ENCODE data around the gene CDON. TPM values are rescaled to one million over a fixed set of nuclear protein-coding genes. Genes with fewer than 3 reads are reported as not detected.
A peak's percentile ranks its signal among the peaks of the same experiment; 100 is the strongest.

Gene CDON
- total and polyA plus RNA-seq, 2 of the 13 experiments (the other 11 are each of a cell fraction or from before 2014, with no cell fraction given), result 9.6 to 12.8 TPM

DNA sequence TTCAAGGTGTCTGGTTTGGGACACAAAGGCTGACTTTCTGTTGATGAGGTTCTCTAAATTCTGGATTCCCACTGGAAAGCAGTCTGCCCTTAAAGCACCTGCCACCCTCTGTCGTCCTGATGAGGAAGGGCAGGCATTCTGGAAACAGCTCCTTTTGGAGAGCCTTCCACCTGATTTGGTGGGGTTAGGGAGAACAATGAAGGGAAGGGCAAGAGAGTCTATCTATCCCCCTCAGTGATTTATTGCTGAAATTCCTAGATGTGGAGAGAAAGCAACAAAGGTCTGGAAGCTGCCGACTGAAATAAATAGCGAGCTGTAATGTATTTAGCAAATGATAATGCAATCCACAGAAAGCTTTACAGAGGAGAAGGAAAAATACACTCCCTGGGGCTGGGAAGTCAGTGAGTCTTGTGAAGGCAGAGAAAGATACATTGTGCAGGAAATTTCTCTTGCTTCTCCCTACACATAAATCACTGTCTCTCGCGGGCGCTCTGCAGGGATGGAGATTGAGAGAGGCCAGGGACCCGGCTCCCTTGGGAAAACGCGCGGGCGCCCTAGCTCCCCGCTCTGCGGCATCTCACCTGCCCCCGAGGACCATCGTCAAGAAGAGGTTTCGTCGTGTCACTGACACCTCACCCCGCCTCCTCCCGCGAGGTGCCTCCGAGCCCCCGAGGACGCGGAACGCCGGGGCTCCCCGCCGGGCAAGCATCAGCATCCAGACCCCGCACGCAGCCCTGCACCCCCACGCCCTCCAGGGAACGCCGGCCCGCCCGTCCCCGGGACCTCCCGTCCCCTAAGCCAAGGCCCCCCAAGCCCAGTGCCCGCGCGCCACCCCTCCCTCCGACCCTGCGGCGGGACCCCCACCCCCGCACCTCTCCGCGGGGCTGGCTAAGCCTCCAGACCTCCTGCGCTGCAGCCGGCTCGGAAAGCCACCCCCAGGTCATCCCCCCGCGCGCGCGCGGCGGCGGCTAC, 673 bp downstream of the CDON start:
- DNase-seq (ENCODE audit: low spot score) (peak; percentile 66), ATAC-seq (peak; percentile 68), FAIRE-seq (peak; percentile 18)
- Histone ChIP-seq H3K9me3 (ENCODE audit: low read length) (no peaks in the 10 kb centered on the region), H3K27me3 (ENCODE audit: control insufficient read depth in 1 of 2, insufficient read depth in 2 of 2, low read length in 2 of 2) (no peaks in the 10 kb centered on the region), H3K4me3 (replicated peaks in 1 of 3; ENCODE audit: insufficient read depth in 1 of 3, low read depth in 2 of 3, low read length in 3 of 3) (peak overlapping the region; percentile 75 to 86 (median 80)), H4K20me1 (ENCODE audit: insufficient read depth, low read length) (no peaks in the 10 kb centered on the region), H3K9ac (ENCODE audit: insufficient read depth, low read depth, low read length) (peak overlapping the region; percentile 53; the same call in 1 of the 2 replicates), H3K4me2 (ENCODE audit: low read depth, low read length) (peak overlapping the region; percentile 82), H3K79me2 (ENCODE audit: insufficient read depth, low read length) (peaks cover 20% of the 10 kb centered on the region), H3K36me3 (replicated peaks in 1 of 2; ENCODE audit: control insufficient read depth in 1 of 2, insufficient read depth in 2 of 2, low read length in 2 of 2) (no peaks in the 10 kb centered on the region), H3K27ac (ENCODE audit: extremely low read length, insufficient read depth, low read length) (no peak overlapping the region), H3K4me1 (ENCODE audit: insufficient read depth, low read length) (peaks cover 57% of the 10 kb centered on the region), H2AFZ (ENCODE audit: low read length) (peak overlapping the region; percentile 29)
- ChIA-PET CTCF (ENCODE audit: low intra/inter-chr PET ratio, low total read pairs) (interaction anchor here (0.8 to 3.2 kb wide), 2 partner anchors 120 to 139 kb away, joined by 3 to 14 read pairs; no protein-coding TSS in a partner anchor), POLR2A (interaction anchor here (0.6 to 2.9 kb wide), 16 partner anchors 18 to 149 kb away, joined by 3 to 16 read pairs (median 4); partner anchors contain the start of genes FAM118B and RPUSD4)
- WGBS (ENCODE audit: low lambda C conversion rate), result 0% methylated on average over 18 of the region's 57 CpGs
- in situ Hi-C loops (cut with HindIII; ENCODE audit: extremely low pct_ligation_motif_present, low pct_unique_long_range_greater_than_20kb) (loop anchor here (5.0 to 10.0 kb wide), 2 partner anchors 120 to 133 kb away; no protein-coding TSS in a partner anchor), intact Hi-C loops (cut with micrococcal nuclease; ENCODE audit: unreplicated experiment) (loop anchor here (1.0 to 5.0 kb wide), 7 partner anchors 27 to 139 kb away; no protein-coding TSS in a partner anchor)
- no TSS peak for BruUV-seq (replicated peaks)
- TF ChIP-seq SAP130 (CRISPR knock-in tag; IDR thresholded peaks at IDR 0.05; ENCODE audit: low read depth) (peak; percentile 13), ARID2 (CRISPR knock-in tag; IDR thresholded peaks at IDR 0.05; ENCODE audit: borderline replicate concordance) (peak; percentile 33; the same call in 1 of the 2 replicates), ZNF672 (CRISPR knock-in tag; IDR thresholded peaks at IDR 0.05) (no peak), ELF3 (CRISPR knock-in tag; IDR thresholded peaks at IDR 0.05) (no peak), RCOR2 (CRISPR knock-in tag; IDR thresholded peaks at IDR 0.05) (no peak), HOXA5 (CRISPR knock-in tag; IDR thresholded peaks at IDR 0.05) (peak; percentile 49; the same call in 1 of the 2 replicates), GABPB1 (CRISPR knock-in tag; IDR thresholded peaks at IDR 0.05) (no peak), ZNF777 (CRISPR knock-in tag; IDR thresholded peaks at IDR 0.05) (no peak; the same call in 1 of the 2 replicates), ZFP62 (CRISPR knock-in tag; IDR thresholded peaks at IDR 0.05) (no peak), MYNN (CRISPR knock-in tag; IDR thresholded peaks at IDR 0.05; ENCODE audit: low read depth) (no peak), ZNF614 (CRISPR knock-in tag; IDR thresholded peaks at IDR 0.05; ENCODE audit: borderline replicate concordance) (no peak), KLF11 (CRISPR knock-in tag; IDR thresholded peaks at IDR 0.05) (peak; percentile 55; the same call in 1 of the 2 replicates), MIXL1 (CRISPR knock-in tag; IDR thresholded peaks at IDR 0.05) (peak; percentile 37; the same call in 1 of the 2 replicates), MIER2 (CRISPR knock-in tag; IDR thresholded peaks at IDR 0.05) (no peak)
- TF ChIP-seq, protein P1, sequence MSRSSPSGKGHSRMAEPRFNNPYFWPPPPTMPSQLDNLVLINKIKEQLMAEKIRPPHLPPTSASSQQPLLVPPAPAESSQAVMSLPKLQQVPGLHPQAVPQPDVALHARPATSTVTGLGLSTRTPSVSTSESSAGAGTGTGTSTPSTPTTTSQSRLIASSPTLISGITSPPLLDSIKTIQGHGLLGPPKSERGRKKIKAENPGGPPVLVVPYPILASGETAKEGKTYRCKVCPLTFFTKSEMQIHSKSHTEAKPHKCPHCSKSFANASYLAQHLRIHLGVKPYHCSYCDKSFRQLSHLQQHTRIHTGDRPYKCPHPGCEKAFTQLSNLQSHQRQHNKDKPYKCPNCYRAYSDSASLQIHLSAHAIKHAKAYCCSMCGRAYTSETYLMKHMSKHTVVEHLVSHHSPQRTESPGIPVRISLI (CRISPR knock-in tag; IDR thresholded peaks at IDR 0.05; ENCODE audit: borderline replicate concordance), result no peak
- TF ChIP-seq, protein P2, sequence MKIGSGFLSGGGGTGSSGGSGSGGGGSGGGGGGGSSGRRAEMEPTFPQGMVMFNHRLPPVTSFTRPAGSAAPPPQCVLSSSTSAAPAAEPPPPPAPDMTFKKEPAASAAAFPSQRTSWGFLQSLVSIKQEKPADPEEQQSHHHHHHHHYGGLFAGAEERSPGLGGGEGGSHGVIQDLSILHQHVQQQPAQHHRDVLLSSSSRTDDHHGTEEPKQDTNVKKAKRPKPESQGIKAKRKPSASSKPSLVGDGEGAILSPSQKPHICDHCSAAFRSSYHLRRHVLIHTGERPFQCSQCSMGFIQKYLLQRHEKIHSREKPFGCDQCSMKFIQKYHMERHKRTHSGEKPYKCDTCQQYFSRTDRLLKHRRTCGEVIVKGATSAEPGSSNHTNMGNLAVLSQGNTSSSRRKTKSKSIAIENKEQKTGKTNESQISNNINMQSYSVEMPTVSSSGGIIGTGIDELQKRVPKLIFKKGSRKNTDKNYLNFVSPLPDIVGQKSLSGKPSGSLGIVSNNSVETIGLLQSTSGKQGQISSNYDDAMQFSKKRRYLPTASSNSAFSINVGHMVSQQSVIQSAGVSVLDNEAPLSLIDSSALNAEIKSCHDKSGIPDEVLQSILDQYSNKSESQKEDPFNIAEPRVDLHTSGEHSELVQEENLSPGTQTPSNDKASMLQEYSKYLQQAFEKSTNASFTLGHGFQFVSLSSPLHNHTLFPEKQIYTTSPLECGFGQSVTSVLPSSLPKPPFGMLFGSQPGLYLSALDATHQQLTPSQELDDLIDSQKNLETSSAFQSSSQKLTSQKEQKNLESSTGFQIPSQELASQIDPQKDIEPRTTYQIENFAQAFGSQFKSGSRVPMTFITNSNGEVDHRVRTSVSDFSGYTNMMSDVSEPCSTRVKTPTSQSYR (CRISPR knock-in tag; IDR thresholded peaks at IDR 0.05; ENCODE audit: borderline replicate concordance), result no peak

All from HepG2 (cell line).